ENCODE measurements around the gene LMX1B.

Gene LMX1B

DNA sequence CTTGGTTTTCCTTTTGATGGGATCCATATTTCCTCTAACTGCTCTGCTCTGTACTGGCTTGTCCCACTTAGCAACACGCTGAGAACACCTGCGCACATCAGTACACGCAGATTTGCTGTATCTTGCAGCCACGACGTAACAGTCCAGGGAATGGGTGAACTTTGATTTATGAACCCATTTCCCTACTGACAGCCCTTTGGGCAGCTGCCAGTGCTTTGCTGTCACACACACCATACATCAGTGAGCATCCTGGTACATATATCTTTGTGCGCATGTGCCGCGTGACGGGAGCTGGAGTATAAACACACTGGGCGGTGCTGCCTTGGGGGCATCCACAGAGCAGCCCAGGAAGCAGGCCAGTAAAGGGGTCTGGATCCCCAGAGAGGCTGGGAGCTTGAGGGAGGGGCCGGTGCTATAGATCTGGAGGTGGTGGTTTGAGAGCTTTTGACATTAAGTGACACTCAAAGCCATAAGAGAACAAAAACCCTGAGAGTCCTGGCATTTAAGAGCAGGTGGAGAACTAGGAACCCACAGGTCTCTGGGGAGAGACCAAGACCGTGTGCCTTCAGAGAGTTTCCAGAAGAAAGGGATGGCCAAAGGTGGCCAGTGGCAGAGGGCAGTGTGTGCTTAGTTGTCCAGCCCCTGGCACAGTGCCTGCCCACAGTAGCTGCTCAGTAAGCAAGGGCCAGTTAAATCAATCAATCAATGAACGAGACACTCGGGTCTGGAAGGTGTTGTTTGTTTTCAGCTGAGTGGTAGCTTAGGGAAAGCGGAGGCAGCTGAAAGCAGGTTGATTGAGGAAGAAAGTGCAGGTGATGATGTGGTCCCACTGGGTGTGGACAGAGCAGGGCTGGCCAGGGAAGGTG, 53.7 kb downstream of the LMX1B start:
- no peaks in the 10 kb centered on the region for H3K9me3 ChIP-seq (ENCODE audit: control insufficient read depth, insufficient read depth, low read length)
- H3K4me3 ChIP-seq (ENCODE audit: low read length): no peak overlapping the region
- H3K4me2 ChIP-seq (ENCODE audit: low read length): no peak overlapping the region; the same call in 1 of the 2 replicates
- TF ChIP-seq, protein P1, sequence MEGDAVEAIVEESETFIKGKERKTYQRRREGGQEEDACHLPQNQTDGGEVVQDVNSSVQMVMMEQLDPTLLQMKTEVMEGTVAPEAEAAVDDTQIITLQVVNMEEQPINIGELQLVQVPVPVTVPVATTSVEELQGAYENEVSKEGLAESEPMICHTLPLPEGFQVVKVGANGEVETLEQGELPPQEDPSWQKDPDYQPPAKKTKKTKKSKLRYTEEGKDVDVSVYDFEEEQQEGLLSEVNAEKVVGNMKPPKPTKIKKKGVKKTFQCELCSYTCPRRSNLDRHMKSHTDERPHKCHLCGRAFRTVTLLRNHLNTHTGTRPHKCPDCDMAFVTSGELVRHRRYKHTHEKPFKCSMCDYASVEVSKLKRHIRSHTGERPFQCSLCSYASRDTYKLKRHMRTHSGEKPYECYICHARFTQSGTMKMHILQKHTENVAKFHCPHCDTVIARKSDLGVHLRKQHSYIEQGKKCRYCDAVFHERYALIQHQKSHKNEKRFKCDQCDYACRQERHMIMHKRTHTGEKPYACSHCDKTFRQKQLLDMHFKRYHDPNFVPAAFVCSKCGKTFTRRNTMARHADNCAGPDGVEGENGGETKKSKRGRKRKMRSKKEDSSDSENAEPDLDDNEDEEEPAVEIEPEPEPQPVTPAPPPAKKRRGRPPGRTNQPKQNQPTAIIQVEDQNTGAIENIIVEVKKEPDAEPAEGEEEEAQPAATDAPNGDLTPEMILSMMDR (IDR thresholded peaks at IDR 0.05; ENCODE audit: low read depth, low read length, poor library complexity, severe bottlenecking): no peak
- no peak for TF ChIP-seq EZH2phosphoT487 (IDR thresholded peaks at IDR 0.05; ENCODE audit: borderline replicate concordance, low read length)
- no peaks in the 10 kb centered on the region for H3F3A ChIP-seq (ENCODE audit: control insufficient read depth, insufficient read depth)
- H3K27ac ChIP-seq (ENCODE audit: low read depth, low read length): no peak overlapping the region
- peaks cover 18% of the 10 kb centered on the region for H3K4me1 ChIP-seq (ENCODE audit: control insufficient read depth, low read length)
- no peaks in the 10 kb centered on the region for H3K36me3 ChIP-seq (ENCODE audit: control insufficient read depth, low read length)
- no peaks in the 10 kb centered on the region for H4K20me1 ChIP-seq (ENCODE audit: control insufficient read depth, insufficient read depth, low read depth, low read length)
- H3K79me2 ChIP-seq (ENCODE audit: control insufficient read depth, low read length): no peaks in the 10 kb centered on the region
- H3K9me2 ChIP-seq (replicated peaks; ENCODE audit: control insufficient read depth, low read length): no peaks in the 10 kb centered on the region
- peaks cover 13% of the 10 kb centered on the region for H3K27me3 ChIP-seq (ENCODE audit: control insufficient read depth, low read length)

DNA sequence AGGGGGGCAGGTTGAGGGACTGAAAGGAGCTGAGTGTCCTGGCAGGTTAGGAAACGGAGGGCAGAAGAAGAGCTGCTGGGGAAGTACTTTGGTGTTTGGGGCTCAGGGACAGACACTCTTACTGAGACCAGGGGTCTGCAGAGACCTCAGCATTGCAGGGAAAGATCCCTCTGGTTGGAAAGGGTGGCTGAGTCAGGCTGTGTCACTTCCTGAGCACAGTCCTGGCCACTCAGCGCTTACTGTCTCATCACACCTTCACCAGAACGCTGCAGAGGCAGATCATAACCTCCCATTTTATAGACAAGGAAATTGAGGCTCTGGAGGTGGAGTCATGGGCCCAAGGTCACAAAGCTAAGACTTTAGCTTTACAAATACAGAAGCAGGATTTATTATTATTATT, 54.3 kb downstream of the LMX1B start:
- Histone ChIP-seq H3K27me3 (ENCODE audit: control insufficient read depth, low read length) (peaks cover 19% of the 10 kb centered on the region), H3K79me2 (ENCODE audit: control insufficient read depth, low read length) (no peaks in the 10 kb centered on the region), H3K4me3 (ENCODE audit: low read length) (no peak overlapping the region), H3K4me2 (ENCODE audit: low read length) (no peak overlapping the region), H3K9me2 (replicated peaks; ENCODE audit: control insufficient read depth, low read length) (no peaks in the 10 kb centered on the region), H3K9me3 (ENCODE audit: control insufficient read depth, insufficient read depth, low read length) (no peaks in the 10 kb centered on the region), H3F3A (ENCODE audit: control insufficient read depth, insufficient read depth) (no peaks in the 10 kb centered on the region), H3K4me1 (ENCODE audit: control insufficient read depth, low read length) (peaks cover 18% of the 10 kb centered on the region), H3K36me3 (ENCODE audit: control insufficient read depth, low read length) (no peaks in the 10 kb centered on the region), H3K27ac (ENCODE audit: low read depth, low read length) (no peak overlapping the region), H4K20me1 (ENCODE audit: control insufficient read depth, insufficient read depth, low read depth, low read length) (no peaks in the 10 kb centered on the region)
- TF ChIP-seq EZH2phosphoT487 (IDR thresholded peaks at IDR 0.05; ENCODE audit: borderline replicate concordance, low read length): no peak
- TF ChIP-seq, protein P1 (IDR thresholded peaks at IDR 0.05; ENCODE audit: low read depth, low read length, poor library complexity, severe bottlenecking): no peak

DNA sequence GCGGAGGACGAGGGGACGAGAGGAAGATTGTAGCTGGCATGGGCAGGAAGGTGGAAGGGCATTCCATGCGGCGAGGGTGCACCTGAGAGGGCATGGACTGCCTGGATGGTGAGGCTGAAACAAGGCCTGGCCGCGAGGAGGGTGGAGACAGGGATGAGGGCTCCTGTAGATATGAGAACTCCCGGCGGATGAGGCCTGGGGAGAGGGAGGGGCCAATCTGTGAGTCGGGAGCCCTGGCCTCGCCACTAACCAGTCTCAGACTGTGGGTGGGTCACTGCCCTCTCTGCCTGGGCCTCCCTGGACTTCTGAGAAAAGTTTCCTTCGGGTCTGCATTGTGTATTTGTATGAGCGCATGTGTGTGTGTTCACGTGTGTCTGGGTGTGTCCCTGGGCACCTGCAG, 55.4 kb downstream of the LMX1B start:
- Histone ChIP-seq H3K36me3 (ENCODE audit: control insufficient read depth, low read length) (no peaks in the 10 kb centered on the region), H3K27me3 (ENCODE audit: control insufficient read depth, low read length) (peaks cover 30% of the 10 kb centered on the region), H3K9me3 (ENCODE audit: control insufficient read depth, insufficient read depth, low read length) (no peaks in the 10 kb centered on the region), H3K4me2 (ENCODE audit: low read length) (no peak overlapping the region), H4K20me1 (ENCODE audit: control insufficient read depth, insufficient read depth, low read depth, low read length) (no peaks in the 10 kb centered on the region), H3K4me3 (ENCODE audit: low read length) (no peak overlapping the region), H3K27ac (ENCODE audit: low read depth, low read length) (no peak overlapping the region), H3K4me1 (ENCODE audit: control insufficient read depth, low read length) (peaks cover 18% of the 10 kb centered on the region), H3K79me2 (ENCODE audit: control insufficient read depth, low read length) (no peaks in the 10 kb centered on the region), H3K9me2 (replicated peaks; ENCODE audit: control insufficient read depth, low read length) (no peaks in the 10 kb centered on the region), H3F3A (ENCODE audit: control insufficient read depth, insufficient read depth) (no peaks in the 10 kb centered on the region)
- TF ChIP-seq EZH2phosphoT487 (IDR thresholded peaks at IDR 0.05; ENCODE audit: borderline replicate concordance, low read length): no peak
- TF ChIP-seq, protein P1 (IDR thresholded peaks at IDR 0.05; ENCODE audit: low read depth, low read length, poor library complexity, severe bottlenecking): no peak
